Cardiac fibroblast (primary cell): Measurements from ENCODE around the gene MSANTD3.
"Not testable (repeated sequence)": the region's sequence is repeated elsewhere in the genome, so short reads cannot be mapped to it uniquely, and the experiment has no call there.

Experiments
- DNase-seq, 2 donors: peaks; one replicate each; pipeline versions ENCODE4 v3.0.0 to v3.0.0-alpha.2; 2010; ENCODE audit warnings: low read depth in 2 of 2
- H3K4me3 ChIP-seq, 2 donors: replicated peaks in 1 of 2; 1 replicate in 1 of 2; 2 replicates in 1 of 2; pipeline ENCODE4 v1.5.1; 2011; ENCODE audit warnings: low read depth in 2 of 2, low read length in 2 of 2, mild to moderate bottlenecking in 2 of 2, moderate library complexity in 1 of 2
- CTCF ChIP-seq: IDR thresholded peaks from one replicate; pipeline ENCODE4 v1.5.1; 2011; ENCODE audit warnings: low read depth, mild to moderate bottlenecking, low read length, inconsistent platforms

The MSANTD3 gene, protein sequence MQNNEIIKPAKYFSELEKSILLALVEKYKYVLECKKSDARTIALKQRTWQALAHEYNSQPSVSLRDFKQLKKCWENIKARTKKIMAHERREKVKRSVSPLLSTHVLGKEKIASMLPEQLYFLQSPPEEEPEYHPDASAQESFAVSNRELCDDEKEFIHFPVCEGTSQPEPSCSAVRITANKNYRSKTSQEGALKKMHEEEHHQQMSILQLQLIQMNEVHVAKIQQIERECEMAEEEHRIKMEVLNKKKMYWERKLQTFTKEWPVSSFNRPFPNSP

GRCh38 chr9:100426530-100427365 lies at the start of gene MSANTD3:
Gene MSANTD3, plus strand, starts transcription at chr9:100427143. Its CDS starts 14,796 bp downstream, at chr9:100441939.
- peak; percentile 61 to 75 for DNase-seq
- H3K4me3 ChIP-seq = peak within 1 kb of the TSS; percentile 68 to 75
- no peak for TF ChIP-seq CTCF

GRCh38 chr9:100379862-100380261 lies 47.1 kb upstream of the MSANTD3 start:
- H3K4me3 ChIP-seq = no peak overlapping the region
- peak; percentile 78 to 91 for DNase-seq
- TF ChIP-seq CTCF = no peak

GRCh38 chr9:100392989-100393388 lies 34.0 kb upstream of the MSANTD3 start:
- not testable (repeated sequence) for DNase-seq, H3K4me3 ChIP-seq

DNA sequence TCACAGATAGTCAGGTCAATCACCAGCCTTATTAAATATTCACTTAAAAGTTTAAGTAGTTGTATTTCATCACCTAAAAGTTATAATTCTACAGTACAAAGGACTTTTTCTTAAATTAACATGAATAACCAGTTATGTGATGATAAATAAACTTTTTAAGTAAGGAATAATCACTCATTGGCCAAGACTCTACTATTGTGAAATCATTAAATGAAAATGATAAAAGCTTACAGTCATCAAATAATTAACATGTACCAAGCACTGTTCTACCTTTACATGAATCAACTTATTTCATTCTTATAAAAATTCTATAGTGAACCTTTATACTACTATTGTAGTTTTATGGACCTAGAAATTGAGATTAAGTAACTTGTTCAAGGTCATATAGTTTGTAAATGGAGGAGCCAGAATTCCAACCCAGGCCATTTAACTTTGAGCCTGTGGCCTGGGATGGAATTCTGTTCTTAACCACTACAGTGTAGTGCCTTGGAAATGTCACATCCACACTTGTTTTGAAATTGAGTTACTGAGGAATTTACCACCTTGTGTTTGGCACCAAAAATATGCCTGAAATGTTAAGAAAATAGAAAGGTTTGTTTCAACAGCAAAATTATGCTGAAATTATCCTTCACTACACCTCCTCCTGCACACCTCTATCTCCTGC lies 32.8 kb upstream of the MSANTD3 start:
- TF ChIP-seq CTCF = no peak
- no peak overlapping the region for H3K4me3 ChIP-seq
- DNase-seq = no peak

GRCh38 chr9:100394816-100395215 lies 32.1 kb upstream of the MSANTD3 start:
- peak; percentile 36 to 45 for DNase-seq
- no peak overlapping the region for H3K4me3 ChIP-seq
- TF ChIP-seq CTCF = no peak

- no peak overlapping the region for H3K4me3 ChIP-seq
- no peak for TF ChIP-seq CTCF
- DNase-seq = no peak
Measured at GRCh38 chr9:100396769-100397168, 30.2 kb upstream of the MSANTD3 start.
